Stimulated activated naive CD8-positive, alpha-beta T cell treated with anti-CD3 and anti-CD28 coated beads, Interleukin-15, Interleukin-2, amounts not matched to agents 100 U/mL and 50 U/mL, for 24 hours (primary cell): Measurements from ENCODE around the gene MT1H.
"Not testable (repeated sequence)": the region's sequence is repeated elsewhere in the genome, so short reads cannot be mapped to it uniquely, and the experiment has no call there.

Experiments used
- ATAC-seq: fragments of 150-1000 bp; cut with Tn5 transposase; one replicate; pipeline ENCODE4 v1.10.0; 2021
- DNase-seq: peaks from one replicate; pipeline ENCODE4 v3.0.0; 2021

Gene MT1H

DNA sequence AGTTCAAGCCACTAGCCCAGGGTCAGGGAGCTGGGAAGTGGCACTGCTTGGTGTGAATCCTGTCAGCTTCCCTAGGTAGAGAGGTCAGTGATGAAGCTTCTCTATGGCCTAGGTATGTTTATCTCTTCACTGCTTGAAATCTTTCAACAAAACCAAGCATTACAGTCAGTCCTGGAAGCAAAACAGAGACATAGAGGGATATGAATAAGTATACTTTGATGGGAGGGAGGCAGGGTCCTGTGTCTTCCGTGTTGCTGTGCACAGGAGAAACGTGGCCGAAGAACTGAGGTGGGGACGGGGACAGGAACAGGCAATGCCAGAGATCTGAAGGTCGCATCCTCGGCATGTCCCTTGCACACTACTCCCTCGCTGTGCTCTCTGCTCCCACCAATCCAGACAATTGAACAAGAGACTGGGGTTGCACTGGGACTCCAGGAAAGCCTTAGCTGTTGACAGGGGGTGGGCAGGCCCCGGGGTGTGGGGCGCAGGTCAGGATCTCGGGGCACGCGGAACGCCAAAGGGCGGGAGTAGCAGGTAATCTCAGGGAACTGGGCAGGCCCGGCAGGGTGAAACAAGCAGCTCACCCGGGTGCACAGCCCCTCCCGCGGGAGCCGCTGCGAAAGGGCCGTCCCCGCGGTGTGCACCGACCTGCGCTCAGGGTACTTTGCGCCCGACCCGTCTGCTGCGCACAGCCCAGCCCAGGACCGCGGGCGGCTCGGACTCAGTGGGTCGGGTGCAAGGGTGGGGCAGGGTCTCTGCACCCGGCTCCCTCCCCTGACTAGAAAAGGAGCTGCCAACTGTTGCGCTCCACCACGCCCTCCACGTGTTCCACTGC, at the start of gene MT1H:
TSS of gene MT1H (plus strand) at position 810 of the 835 bp plus-strand sequence. CDS start 71 bp downstream, outside the sequence.
- DNase-seq (no peak), ATAC-seq (peak; percentile 30)

DNA sequence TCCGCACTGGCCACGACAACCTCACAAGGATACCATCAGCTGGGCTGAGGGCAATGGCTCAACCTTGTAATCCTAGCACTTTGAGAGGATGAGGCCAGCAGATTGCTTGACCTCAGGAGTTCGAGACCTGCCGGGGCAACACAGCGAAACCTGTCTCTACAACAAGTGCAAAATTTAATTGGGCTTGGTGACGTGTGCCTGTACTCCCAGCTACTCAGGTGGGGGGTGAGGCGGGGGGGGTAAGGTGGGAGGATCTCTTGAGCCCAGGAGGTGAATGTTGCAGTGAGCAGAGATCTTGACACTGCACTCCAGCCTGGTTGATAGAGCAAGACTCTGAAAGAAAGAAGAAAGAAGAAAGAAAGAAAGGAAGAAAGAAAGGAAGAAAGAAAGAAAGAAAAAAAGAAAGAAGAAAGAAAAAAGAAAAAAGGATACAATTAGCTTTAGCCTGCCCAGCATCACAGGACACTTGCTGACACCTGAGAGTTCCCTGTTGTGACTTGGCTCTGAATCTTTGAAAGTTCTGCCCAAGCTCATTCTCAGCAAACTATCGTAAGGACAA, 49.2 kb upstream of the MT1H start:
- ATAC-seq (no peak), DNase-seq (no peak)

GRCh38 chr16:56621665-56622445, 47.8 kb upstream of the MT1H start:
- not testable (repeated sequence) for ATAC-seq, DNase-seq

DNA sequence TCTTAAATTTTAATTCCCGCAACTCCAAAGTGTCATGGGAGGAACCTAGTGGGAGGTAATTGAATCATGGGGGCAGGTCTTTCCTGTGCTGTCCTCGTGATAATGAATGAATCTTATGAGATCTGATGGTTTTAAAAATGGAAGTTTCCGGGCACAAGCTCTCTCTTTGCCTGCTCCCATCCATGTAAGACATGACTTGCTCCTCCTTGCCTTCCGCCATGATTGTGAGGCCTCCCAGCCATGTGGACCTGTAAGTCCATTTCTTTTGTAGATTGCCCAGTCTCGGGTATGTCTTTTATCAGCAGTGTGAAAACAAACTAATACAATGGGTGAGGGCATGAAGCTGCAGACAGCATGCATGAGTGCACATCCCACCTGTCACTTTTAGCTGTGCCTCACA, 46.4 kb upstream of the MT1H start:
- not testable (repeated sequence) for DNase-seq, ATAC-seq

GRCh38 chr16:56623637-56624036, 46.0 kb upstream of the MT1H start:
- ATAC-seq: no peak
- no peak for DNase-seq

DNA sequence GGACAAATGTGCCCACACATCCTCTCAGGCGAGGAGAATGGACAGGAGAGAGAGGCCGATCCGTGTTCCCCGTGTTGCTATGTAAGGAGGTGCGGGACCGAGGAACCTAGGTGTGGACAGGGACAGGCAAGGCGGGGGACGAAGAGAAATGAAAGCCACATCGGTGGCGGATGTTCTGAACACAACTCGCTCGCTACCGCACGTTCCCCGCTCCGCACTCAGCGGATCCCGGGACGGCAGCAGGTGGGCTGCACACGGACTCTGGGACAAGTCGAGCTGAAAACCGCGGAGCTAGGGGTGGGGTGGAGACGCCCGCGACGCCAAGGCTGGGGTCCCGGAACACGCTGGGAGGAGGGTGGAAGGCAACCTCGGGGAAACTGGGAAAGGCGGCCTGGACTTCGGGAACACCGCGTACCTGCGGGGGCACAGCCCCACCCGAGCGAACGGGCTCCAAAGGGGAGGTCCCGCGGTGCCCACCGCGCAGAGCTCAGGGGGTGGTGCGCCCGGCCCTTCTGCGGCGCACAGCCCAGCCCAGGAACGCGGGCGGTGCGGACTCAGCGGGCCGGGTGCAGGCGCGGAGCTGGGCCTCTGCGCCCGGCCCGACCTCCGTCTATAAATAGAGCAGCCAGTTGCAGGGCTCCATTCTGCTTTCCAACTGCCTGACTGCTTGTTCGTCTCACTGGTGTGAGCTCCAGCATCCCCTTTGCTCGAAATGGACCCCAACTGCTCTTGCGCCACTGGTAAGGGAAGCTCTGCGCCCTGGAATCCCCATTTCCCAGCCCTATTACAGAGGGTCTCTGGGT, 44.3 kb upstream of the MT1H start, which contains the start of gene MT1E:
TSS of gene MT1E (plus strand) at position 642 of the 803 bp plus-strand sequence. CDS start at position 713, 71 bp downstream.
- DNase-seq (peak; percentile 50), ATAC-seq (peak; percentile 89)

DNA sequence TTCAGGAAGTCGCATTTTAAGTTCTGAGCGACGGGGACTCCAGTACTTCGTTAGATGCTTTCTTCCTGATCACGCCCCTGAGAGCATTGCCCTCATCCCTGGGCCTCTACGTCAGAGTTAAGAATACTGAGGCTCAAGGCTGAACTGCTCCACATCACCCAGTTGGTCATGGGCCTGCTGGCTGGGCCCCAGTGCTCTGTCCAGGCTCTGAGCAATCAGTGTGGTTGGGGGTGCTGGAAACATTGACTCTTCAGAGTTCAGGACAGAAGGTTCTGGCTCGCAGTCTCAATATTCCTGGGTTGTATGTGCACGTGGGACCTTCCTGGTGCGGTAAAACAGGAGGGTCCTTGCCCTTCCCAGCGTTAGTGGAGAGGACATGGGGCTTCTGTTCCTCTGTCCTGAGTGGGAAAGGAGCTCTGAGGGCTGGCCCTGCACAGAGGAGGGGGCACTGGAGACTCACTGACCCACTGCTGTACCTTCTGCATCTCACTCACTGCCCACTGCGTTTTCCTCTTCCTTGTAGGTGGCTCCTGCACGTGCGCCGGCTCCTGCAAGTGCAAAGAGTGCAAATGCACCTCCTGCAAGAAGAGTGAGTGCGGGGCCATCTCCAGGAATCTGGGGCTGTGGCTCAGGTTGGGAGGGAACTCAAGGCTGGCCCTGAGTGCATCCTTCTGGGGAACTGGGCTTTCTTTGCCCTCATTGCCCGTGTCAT, 43.5 kb upstream of the MT1H start:
- DNase-seq: no peak
- peak; percentile 51 for ATAC-seq

DNA sequence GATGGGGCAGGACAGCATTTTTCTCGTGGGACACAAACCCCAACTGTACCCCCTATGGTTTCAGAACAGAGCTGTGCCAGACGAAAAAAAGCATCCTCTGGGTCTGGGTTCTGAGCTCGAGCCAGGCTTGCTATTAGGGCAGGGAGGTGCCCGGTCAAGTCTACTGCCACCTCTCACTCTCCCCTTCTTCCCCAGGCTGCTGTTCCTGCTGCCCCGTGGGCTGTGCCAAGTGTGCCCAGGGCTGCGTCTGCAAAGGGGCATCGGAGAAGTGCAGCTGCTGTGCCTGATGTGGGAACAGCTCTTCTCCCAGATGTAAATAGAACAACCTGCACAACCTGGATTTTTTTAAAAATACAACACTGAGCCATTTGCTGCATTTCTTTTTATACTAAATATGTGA, 42.9 kb upstream of the MT1H start:
- DNase-seq (no peak), ATAC-seq (no peak)

GRCh38 chr16:56628486-56629350, 40.9 kb upstream of the MT1H start:
- no peak for DNase-seq
- ATAC-seq: no peak

GRCh38 chr16:56629531-56629930, 40.1 kb upstream of the MT1H start:
- DNase-seq (no peak), ATAC-seq (no peak)

GRCh38 chr16:56630134-56630533, 39.5 kb upstream of the MT1H start:
- no peak for DNase-seq
- peak; percentile 29 for ATAC-seq

DNA sequence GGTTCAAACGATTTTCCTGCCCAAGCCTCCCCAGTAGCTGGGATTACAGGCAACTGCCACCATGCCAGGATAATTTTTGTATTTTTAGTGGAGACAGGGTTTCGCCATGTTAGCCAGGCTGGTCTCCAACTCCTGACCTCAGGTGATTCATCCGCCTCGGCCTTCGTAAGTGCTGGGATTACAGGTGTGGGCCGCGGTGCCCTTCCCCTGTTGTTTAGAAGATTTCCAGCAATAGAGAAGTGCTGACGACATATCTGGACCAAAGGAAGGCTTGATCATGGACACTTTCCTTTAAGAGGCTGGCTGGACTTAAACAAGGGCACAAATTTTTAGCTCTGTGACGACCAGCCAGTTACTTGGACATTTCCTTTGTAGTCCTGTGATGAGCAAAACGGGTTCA, 38.4 kb upstream of the MT1H start:
- ATAC-seq (no peak), DNase-seq (no peak)

- no peak for DNase-seq
- ATAC-seq: no peak
Observed at GRCh38 chr16:56631832-56632155, 37.8 kb upstream of the MT1H start.

DNA sequence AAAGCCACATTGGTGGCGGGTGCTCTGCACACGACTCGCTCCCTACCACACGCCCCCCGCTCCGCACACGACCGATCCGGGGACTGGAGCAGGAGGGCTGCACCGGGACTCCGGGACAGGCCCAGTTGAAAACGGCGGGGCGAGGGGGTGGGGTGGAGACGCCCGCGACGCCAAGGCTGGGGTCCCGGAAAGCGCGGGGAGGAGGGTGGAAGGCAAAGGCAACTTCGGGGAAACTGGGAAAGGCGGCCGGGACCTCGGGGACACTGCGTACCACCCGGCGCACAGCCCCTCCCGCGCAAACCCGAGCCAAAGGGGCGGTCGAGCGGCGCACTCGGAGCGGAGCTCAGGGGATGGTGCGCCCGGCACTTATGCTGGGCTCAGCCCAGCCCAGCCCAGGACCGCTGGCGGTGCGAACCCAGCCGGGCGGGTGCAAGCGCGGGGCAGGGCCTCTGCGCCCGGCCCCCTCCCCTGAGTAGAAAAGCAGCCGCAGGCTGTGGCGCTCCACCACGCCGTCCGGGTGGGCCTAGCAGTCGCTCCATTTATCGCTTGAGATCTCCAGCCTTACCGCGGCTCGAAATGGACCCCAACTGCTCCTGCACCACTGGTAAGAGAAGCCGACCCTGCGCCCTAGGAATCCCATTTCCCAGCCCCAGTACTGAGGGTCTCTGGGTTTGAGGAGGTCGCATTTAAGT, 37.3 kb upstream of the MT1H start, which contains the start of gene MT1M:
TSS of gene MT1M (plus strand) at position 504 of the 692 bp plus-strand sequence. CDS start at position 577, 73 bp downstream.
- ATAC-seq: peak; percentile 28
- no peak for DNase-seq

- DNase-seq (no peak), ATAC-seq (no peak)
Observed at GRCh38 chr16:56632848-56633365, 36.7 kb upstream of the MT1H start.

DNA sequence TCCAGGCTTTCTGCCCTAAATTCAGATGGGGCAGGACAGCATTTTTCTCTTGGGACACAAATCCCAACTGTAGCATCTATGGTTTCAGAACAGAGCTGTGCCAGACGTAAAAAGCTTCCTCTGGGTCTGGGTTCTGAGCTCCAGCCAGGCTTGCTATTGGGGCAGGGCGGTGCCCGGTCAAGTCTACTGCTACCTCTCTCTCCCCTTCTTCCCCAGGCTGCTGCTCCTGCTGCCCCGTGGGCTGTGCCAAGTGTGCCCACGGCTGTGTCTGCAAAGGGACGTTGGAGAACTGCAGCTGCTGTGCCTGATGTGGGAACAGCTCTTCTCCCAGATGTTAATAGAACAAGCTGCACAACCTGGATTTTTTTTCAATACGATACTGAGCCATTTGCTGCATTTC, 36.1 kb upstream of the MT1H start:
- DNase-seq (no peak), ATAC-seq (no peak)

DNA sequence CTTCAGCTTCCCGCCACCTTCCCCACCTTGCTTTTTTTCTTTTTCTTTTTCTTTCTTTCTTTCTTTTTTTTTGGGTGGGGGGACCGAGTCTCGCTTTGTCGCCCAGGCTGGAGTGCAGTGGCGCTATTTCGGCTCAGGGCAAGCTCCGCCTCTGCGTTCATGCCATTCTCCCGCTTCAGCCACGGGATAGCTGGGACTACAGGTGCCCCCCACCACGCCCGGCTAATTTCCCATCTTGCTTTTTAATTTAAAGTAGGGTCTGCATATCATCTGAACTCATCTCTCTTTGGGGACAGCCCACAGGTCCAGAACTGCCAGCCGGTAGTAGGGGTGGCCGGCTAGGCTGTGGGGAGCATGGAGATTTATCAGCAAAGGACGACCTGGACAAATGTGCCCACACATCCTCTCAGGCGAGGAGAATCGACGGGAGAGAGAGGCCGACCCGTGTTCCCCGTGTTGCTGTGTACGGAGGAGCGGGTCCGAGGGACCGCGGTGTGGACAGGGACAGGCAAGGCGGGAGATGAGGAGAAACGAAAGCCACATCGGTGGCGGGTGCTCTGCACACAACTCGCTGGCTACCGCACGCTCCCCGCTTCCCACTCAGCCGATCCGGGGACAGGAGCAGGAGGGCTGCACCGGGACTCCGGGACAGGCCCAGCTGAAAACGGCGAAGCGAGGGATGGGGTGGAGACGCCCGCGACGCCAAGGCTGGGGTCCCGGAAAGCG, 34.7 kb upstream of the MT1H start:
- ATAC-seq (no peak), DNase-seq (no peak)

DNA sequence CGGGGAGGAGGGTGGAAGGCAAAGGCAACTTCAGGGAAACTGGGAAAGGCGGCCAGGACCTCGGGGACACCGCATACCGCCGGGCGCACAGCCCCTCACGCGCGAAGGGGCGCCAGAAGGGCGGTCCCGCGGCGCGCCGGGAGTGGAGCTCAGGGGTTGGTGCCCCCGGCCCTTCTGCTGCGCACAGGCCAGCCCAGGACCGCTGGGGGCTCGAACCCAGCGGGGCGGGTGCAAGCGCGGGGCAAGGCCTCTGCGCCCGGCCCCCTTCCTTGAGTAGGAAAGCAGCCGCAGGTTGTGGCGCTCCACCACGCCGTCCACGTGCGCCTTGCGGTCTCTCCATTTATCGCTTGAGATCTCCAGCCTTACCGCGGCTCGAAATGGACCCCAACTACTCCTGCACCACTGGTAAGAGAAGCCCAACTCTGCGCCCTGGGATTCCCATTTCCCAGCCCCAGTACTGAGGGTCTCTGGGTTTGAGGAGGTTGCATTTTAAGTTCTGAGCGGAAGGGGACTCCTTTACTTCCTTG, 34.1 kb upstream of the MT1H start:
- ATAC-seq (no peak), DNase-seq (no peak)
